Mammary epithelial cell (primary cell): ENCODE results near the gene BID.

Experiments
- CTCF ChIP-seq, 2 donors: IDR thresholded peaks in 1 of 2; conservative IDR thresholded peaks in 1 of 2; 2 replicates each; pipeline ENCODE4 v1.5.1; 2011 to 2012; ENCODE audit warnings: inconsistent platforms in 2 of 2, low read length in 2 of 2, mild to moderate bottlenecking in 2 of 2, control low read depth in 1 of 2, low read depth in 1 of 2; ENCODE audit not compliant: insufficient read depth in 1 of 2; ENCODE audit errors: extremely low read depth in 1 of 2
- EZH2 ChIP-seq: IDR thresholded peaks from 2 replicates; pipeline ENCODE4 v1.6.1; 2012; ENCODE audit warnings: low read length, inconsistent platforms, borderline replicate concordance

- TF ChIP-seq CTCF (conservative IDR thresholded peaks at IDR 0.05 in 1 of 2, IDR thresholded peaks at IDR 0.05 in 1 of 2; ENCODE audit: extremely low read depth in 1 of 2, insufficient read depth in 1 of 2, low read depth in 1 of 2, low read length in 2 of 2) (no peak), EZH2 (no peak)
Observed at GRCh38 chr22:17787716-17788330, 13.6 kb upstream of the BID start.
